Myocyte (in vitro differentiated cells): Measurements from ENCODE around the gene TRIM64. TPM values are rescaled to one million over a fixed set of nuclear protein-coding genes. Genes with fewer than 3 reads are reported as not detected.
"Not testable (repeated sequence)": the region's sequence is repeated elsewhere in the genome, so short reads cannot be mapped to it uniquely, and the experiment has no call there.

Experiments used
- DNase-seq: peaks from one replicate; pipeline ENCODE4 v3.0.0-alpha.2; 2012; ENCODE audit warnings: low read depth
- polyA plus RNA-seq: library from polyadenylated mRNA; unstranded; fragments of >200 nt; gene quantifications from one replicate; pipeline ENCODE4 v1.2.1, GENCODE V29; 2012; ENCODE audit warnings: missing spikeins
- total RNA-seq: library from RNA; depleted of rRNA; stranded (reverse); fragments of >200 nt; gene quantifications from 2 replicates; pipeline ENCODE4 v1.2.3, GENCODE V29; 2014

Gene TRIM64
- total RNA-seq: not detected in 2 replicates
- not detected for polyA plus RNA-seq

GRCh38 chr11:89965737-89966136 lies at the start of gene TRIM64:
TRIM64 (plus strand) TSS chr11:89966037; CDS start chr11:89968504, 2,467 bp downstream.
- DNase-seq: not testable (repeated sequence)

- DNase-seq: no peak
Measured at GRCh38 chr11:89922195-89922660, 43.6 kb upstream of the TRIM64 start, which contains the start of gene TRIM49D1. TRIM49D1 (minus strand) TSS chr11:89922245; CDS start chr11:89917710, 4,535 bp downstream.

DNA sequence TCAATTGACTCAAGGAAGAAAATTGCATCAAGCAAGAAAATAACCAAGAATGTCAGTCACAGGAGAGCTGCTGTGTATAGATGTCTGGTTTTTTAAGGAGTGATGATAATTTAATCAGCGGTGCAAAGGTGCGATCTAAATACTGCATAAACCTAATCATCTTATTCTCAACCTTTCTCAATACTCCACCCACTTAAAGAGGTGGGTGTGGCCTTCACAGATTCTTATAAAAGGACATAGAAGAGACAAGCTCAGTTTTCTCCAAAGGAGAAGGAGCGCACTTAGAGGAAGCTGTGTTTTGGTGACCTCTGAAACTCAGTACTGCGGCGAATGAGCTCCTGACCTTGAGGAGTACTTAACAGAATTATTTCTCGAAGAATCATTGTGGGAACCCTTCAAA lies 42.1 kb upstream of the TRIM64 start, which contains the start of gene TRIM49D2:
Gene TRIM49D2 (plus strand): TSS at position 301 of the 400 bp plus-strand sequence. CDS start 2,698 bp downstream, outside the sequence.
- DNase-seq: not testable (repeated sequence)

DNA sequence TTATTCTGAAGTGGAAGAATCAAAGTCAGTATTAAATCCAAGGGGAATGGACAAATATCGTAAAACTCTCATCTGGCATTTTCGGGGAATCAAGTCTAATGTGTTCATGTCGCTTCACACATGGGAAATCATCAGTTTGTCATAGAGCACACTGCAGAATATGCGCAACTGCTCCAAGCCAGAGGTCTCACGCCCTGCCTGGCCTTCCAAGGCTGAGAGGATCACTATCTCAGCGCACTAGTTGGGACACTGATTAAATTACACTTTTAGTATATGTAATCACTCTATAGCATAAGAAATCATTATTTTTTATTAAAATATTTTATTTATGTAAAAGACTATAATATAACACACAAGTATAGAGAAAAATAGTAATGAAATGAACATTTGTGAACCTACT lies 5.0 kb upstream of the TRIM64 start:
- DNase-seq: not testable (repeated sequence)

Other genes starting within 250 kb of the TRIM64 start
- not detected in 2 replicates for gene TRIM49, start 157.5 kb upstream of the TRIM64 start, total RNA-seq
- gene TRIM64B, start 87.5 kb upstream of the TRIM64 start, total RNA-seq: not detected in 2 replicates
- gene TRIM49D1, start 43.8 kb upstream of the TRIM64 start, total RNA-seq: not detected in 2 replicates
- not detected in 2 replicates for gene TRIM49D2, start 42.0 kb upstream of the TRIM64 start, total RNA-seq
- gene TRIM49C, start 65.1 kb downstream of the TRIM64 start, total RNA-seq: not detected in 2 replicates
- 0.11 TPM in 1 of 2 replicates, not detected in the other for gene UBTFL1, start 119.9 kb downstream of the TRIM64 start, total RNA-seq
- gene NAALAD2, start 168.6 kb downstream of the TRIM64 start, total RNA-seq: 0.16 TPM in 1 of 2 replicates, not detected in the other